ENCODE data around the gene RCC2.
A peak's percentile ranks its signal among the peaks of the same experiment; 100 is the strongest.

RCC2 gene

GRCh38 chr1:17441265-17441992 lies 2.0 kb upstream of the RCC2 start:
- peak overlapping the region; percentile 92 for H3K27ac ChIP-seq
- TF ChIP-seq, protein P1, sequence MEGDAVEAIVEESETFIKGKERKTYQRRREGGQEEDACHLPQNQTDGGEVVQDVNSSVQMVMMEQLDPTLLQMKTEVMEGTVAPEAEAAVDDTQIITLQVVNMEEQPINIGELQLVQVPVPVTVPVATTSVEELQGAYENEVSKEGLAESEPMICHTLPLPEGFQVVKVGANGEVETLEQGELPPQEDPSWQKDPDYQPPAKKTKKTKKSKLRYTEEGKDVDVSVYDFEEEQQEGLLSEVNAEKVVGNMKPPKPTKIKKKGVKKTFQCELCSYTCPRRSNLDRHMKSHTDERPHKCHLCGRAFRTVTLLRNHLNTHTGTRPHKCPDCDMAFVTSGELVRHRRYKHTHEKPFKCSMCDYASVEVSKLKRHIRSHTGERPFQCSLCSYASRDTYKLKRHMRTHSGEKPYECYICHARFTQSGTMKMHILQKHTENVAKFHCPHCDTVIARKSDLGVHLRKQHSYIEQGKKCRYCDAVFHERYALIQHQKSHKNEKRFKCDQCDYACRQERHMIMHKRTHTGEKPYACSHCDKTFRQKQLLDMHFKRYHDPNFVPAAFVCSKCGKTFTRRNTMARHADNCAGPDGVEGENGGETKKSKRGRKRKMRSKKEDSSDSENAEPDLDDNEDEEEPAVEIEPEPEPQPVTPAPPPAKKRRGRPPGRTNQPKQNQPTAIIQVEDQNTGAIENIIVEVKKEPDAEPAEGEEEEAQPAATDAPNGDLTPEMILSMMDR (IDR thresholded peaks at IDR 0.05): no peak
- no peak for TF ChIP-seq ZFX (IDR thresholded peaks at IDR 0.05; ENCODE audit: borderline replicate concordance)

DNA sequence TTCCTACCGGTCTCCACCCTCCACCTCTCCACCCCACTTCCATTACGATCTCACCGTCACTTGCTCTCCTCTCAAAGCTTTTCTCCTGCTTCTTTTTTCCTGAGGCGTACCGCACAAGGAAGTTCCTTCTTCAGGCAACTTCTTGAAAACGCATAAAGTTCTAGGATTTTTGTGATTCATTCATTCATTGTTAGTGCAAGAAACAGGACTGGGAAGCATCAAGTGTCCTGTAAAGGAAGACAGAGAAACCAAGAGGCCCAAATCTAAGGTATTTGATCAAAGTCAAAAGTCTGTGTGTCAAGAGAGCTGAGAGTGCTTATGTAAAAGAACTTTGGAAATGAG lies 1.3 kb upstream of the RCC2 start:
- H3K27ac ChIP-seq: peak overlapping the region; percentile 92
- TF ChIP-seq ZFX (IDR thresholded peaks at IDR 0.05; ENCODE audit: borderline replicate concordance): no peak
- TF ChIP-seq, protein P1 (IDR thresholded peaks at IDR 0.05): no peak

DNA sequence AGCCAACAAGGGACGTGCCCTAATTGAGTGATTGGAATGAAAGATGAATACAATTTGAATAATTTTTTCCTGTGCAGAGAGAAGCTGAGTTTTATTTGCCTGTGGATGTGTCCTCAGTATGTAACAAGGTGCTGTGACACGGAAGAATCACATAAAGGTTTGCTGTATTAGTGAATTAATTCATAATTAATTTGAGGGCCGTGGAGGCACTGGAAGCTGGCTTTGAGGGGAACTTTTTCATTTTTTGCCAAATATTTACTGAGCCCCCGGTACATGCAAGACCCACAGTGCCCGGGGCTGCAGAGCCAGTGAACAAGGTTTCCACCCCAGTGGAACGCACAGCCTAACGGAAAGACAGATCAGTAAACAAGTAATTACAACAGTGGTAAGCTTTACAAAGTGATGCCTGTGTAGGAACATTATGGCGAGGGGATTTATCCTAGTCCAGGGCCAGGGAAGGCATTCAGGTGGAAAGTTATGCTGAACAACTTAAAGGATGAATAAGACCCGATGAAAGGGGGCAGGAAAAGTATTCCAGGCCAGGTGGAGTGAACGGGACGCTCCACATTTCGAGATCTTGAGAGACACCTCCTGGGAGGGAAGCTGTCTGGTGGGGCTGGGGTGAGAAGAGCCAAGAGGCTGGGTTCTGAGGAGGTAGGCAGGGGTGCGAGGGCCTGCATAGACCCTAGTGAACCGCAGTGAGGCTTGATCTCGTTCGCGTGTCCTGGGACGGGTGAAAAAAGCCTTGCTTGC lies 773 bp upstream of the RCC2 start:
- TF ChIP-seq ZFX (IDR thresholded peaks at IDR 0.05; ENCODE audit: borderline replicate concordance): no peak
- TF ChIP-seq, protein P1 (IDR thresholded peaks at IDR 0.05): no peak
- peak overlapping the region; percentile 92 for H3K27ac ChIP-seq

- TF ChIP-seq, protein P1 (IDR thresholded peaks at IDR 0.05): no peak
- TF ChIP-seq ZFX (IDR thresholded peaks at IDR 0.05; ENCODE audit: borderline replicate concordance): no peak
- peak overlapping the region; percentile 92 for H3K27ac ChIP-seq
These were observed 893 bp downstream of the RCC2 start for GRCh38 chr1:17438318-17439249.

DNA sequence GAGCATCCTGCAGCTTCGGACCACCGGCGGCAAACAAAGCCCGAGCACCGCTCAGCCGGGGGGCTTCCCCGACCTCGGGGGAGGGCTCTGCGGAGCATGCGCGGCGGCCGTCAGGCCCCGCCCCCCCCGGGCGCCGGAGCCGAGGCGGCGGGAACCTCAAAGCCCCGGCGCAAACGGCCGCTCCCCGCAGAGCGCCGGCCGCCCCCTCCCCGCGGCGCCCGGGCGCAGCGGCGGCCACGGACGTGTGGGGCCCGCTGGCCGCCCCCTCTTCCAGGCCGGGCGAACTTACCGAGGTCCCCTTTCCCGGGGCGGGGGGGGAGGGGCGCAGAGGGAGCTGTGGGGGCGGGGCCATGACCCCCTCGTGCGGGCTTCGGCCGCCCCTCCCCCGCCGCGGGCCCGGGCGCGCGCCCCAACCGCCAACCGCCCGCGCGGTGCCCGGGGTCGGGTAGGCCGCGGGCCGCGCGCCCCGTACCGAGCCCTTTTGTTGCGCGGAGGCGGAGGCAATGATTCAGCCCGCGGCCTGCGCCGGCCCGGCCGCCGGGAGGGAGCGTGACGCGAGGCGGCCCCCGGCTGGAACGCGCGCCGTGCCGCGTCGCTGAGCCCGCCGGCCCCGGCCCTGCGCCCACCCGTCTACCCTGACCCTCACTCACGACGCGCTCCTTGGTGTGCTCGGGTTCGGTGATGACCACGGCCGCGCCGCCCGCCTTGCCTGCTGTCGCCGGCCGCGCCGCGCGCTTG lies 1.7 kb downstream of the RCC2 start:
- TF ChIP-seq, protein P1 (IDR thresholded peaks at IDR 0.05): no peak
- TF ChIP-seq ZFX (IDR thresholded peaks at IDR 0.05; ENCODE audit: borderline replicate concordance): no peak
- peak overlapping the region; percentile 92 for H3K27ac ChIP-seq

GRCh38 chr1:17437260-17437579 lies 2.3 kb downstream of the RCC2 start:
- peak overlapping the region; percentile 92 for H3K27ac ChIP-seq
- TF ChIP-seq ZFX (IDR thresholded peaks at IDR 0.05; ENCODE audit: borderline replicate concordance): no peak
- TF ChIP-seq, protein P1 (IDR thresholded peaks at IDR 0.05): no peak
